Spleen (tissue), 7 donors: ENCODE data around the gene SLC26A2.

Source experiments
- CTCF ChIP-seq, 11 experiments: fragments of 200-600 bp in 7 of 11; fragments of 450-650 bp in 4 of 11; sonication (generic) in 4 of 11; IDR thresholded peaks in 8 of 11; conservative IDR thresholded peaks in 3 of 11; 1 replicate in 7 of 11; 2 replicates in 4 of 11; pipeline versions ENCODE4 v1.4.0 to v1.8.0; 2016 to 2021; ENCODE audit warnings: antibody characterized with exemption in 11 of 11, inconsistent platforms in 4 of 11, mild to moderate bottlenecking in 1 of 11
- POLR2A ChIP-seq, 3 donors: fragments of 450-650 bp; IDR thresholded peaks; one replicate each; pipeline ENCODE4 v1.5.1; 2017; ENCODE audit warnings: antibody characterized with exemption in 3 of 3, mild to moderate bottlenecking in 1 of 3
- POLR2AphosphoS5 ChIP-seq, 3 donors: sonication (generic); formaldehyde crosslinking; IDR thresholded peaks; one replicate each; pipeline ENCODE4 v1.5.1; 2017; ENCODE audit warnings: antibody characterized with exemption in 3 of 3
- donor health status: DM: no; HTN: no; CAD: no; lungs with moderate emphysema.
- donor health status: DM: no; HTN: no; CAD: no.
- donor health status: DM: no; HTN: no; CAD: no.

- TF ChIP-seq POLR2AphosphoS5 (IDR thresholded peaks at IDR 0.05) (no peak), CTCF (IDR thresholded peaks at IDR 0.05 in 8 of 11, conservative IDR thresholded peaks at IDR 0.05 in 3 of 11) (no peak), POLR2A (IDR thresholded peaks at IDR 0.05) (no peak)
Measured at GRCh38 chr5:149935431-149935901, 25.1 kb upstream of the SLC26A2 start.
